HL-60/S4 (cell line): Measurements from ENCODE around the gene CERS6.

ENCODE experiments used
- in situ Hi-C: fragments of 300-500 bp; cut with MboI; formaldehyde crosslinking; loops from 2 replicates; pipeline ENCODE4 v1.14.3; 2022; ENCODE audit warnings: low sequenced_read_pairs

The CERS6 gene

DNA sequence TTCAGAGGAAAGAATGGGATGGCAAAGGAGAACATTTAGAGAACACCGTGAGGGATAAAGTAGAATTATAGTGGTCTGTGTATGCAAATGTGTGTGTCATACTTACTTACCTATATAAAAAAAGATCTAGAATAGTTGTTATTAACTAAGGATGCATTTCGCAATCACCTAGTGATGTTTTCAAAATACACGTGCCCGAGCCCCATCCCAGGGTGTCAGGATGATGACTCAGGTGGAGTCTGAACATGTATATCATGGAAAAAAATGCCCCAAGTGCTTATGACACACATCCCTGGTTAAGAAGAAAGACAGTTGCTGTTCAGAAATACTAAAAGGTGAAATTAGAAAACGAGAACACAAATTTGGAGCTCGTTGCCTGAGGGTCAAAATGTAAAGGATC lies 109.0 kb downstream of the CERS6 start:
- in situ Hi-C loops: no loop called here

- in situ Hi-C loops: no loop called here
These were observed 109.4 kb downstream of the CERS6 start for GRCh38 chr2:168565512-168565911.

GRCh38 chr2:168566974-168567665 lies 111.0 kb downstream of the CERS6 start:
- in situ Hi-C loops: no loop called here

- in situ Hi-C loops: no loop called here
These were observed 111.8 kb downstream of the CERS6 start for GRCh38 chr2:168567836-168568235.

- in situ Hi-C loops: no loop called here
These were observed 112.6 kb downstream of the CERS6 start for GRCh38 chr2:168568476-168569267.

DNA sequence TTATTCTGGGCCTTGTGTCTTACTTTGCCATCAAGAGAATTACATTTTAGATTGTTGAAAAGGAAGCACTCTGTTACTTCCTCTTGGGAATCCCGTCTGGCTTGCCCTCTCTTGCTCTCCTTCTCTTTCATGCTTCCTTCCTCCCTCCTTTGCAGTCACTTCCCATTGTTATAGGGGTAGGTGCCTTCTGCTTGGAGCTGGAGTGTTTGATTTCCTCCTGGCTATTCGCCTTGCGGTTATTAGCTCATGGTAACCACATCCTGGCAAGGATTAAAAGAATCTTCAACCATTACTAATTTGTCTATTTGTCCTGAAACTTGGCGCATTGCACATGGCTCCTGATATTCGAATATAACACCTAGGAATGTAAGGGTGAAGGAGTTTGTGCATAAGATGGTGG lies 115.0 kb downstream of the CERS6 start:
- in situ Hi-C loops: no loop called here

DNA sequence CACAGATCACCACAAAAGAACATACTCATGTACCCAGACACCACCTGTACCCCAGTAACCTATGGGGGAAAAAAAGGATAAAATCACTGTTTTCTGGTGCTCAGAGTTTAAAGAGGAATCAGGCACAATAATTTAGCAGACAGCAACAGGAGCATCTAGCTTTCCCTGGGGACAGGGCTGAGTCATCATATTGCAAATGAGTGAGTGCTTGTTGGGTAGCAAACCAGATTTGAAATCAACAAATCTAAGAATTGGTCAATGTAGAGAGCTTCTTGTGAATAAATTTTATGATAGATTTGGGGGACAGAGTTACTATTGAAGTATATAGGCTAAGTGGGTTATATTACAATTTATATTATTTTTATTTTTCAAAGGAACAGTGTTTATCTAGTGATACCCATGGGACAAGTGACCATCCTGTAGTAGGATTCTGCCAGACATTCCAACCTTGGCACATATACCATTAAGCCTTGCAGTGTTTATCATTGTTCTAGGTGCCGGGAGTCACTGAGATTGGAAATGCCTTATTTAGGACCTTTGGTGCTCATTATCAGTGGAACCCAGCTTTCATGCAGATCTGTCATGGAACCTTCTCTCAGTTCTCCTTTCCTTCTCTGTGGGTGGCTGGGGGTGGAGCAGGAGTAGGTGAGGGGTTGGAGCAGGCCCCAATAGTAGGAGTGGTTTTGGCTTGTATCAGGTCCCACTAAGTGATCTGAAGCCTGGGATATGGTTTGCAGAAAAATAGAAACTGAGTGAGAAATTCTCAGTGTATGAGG lies 117.2 kb downstream of the CERS6 start:
- in situ Hi-C loops: no loop called here

DNA sequence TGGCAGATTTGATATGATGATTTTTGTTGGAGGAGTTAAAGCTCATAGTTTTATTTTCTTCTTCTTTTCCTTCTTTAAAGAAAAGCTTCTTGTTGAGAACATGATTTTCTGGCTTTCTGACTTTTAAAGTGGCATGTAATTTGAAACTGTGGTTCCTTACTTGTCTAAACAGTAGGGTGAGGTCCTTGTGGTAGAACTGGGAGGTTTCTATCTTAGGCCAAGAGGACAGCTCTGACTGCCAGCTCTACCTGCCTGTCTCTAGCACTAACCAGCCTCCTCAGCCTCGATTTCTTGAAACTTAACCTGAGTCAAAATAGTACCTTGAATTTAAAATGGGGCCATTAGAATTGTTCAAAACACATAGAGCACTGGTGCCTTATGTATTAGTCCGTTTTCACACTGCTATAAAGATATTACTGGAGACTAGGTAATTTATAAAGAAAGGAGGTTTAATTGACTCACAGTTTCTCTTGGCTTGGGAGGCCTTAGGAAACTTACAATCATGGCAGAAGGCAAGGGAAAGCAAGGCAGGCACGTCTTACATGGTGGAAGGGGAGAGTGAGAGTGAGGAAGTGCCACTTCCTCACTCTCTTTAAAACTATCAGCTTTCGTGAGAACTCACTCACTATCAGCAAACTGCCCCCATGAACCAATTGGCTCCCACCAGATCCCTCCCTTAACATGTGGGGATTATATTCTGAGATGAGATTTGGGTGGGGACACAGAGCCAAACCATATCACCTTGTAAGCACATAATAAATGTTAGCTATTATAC lies 119.0 kb downstream of the CERS6 start:
- in situ Hi-C loops: no loop called here

GRCh38 chr2:168577885-168578284 lies 121.8 kb downstream of the CERS6 start:
- in situ Hi-C loops: no loop called here

DNA sequence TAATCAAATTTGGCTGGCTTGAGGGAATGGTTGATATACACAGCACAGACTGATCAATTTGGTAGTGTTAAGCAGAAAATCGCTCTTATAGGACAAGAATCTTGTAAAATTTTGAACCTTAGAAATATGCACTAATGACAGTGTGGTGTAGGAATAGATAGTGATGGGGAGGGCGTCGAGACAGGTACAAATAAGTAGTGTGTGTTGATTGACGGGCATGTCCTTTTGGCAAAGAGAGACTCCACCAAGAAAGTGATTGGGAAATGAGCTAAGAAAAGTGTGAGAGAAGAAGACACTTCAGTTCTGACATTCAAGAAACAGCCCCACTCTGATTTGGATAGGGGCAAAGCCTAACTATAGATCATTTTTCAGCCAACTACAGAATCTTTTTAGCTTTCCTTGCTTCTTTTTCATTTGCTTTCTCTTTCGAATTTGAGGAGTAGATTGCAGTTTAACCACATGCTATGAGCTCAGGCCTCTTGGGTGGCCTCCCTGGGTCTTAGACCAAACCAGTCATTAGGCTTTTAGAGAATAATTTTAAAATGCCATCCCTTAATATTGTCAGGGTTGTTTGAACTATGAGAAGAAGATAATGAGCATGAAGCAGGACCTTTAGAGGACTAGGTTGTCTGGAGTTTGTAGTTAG lies 127.1 kb downstream of the CERS6 start:
- in situ Hi-C loops: no loop called here

DNA sequence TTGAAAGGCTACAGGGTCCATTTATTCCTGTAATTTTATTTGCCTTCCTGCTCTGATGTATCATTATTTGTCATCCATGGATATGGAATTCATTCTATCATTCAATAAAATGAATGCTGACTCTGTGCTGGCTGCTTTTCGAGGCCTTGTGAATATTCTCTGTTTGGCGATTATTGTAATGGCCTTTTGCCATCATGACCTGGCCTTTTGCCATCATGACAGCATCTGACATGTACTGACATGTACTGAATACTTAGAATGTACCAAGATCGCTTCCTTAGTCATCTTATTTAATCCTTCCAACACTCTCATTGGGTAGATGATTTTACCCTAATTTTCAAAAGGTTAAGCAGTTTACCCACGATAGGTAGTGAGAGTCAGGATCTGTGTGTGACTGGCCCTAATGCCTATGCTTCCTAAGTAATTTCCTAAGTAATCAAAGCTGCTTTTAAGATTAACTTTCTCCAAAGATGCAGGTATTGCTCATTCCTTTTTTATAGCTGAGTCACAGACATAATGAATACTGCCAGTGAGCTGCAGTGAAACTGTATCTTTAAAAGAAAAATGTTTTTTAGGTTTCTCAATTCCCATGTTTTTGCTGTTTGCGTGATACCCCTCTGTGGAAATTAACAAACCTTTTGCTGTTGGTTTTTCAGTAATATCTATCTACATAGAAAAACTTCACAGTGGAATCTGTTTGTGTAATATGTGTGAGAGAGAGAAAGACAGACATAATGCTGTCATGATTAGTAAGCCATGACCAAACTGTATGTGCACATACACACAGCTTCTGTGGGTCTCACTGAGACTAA lies 127.8 kb downstream of the CERS6 start:
- in situ Hi-C loops: no loop called here

DNA sequence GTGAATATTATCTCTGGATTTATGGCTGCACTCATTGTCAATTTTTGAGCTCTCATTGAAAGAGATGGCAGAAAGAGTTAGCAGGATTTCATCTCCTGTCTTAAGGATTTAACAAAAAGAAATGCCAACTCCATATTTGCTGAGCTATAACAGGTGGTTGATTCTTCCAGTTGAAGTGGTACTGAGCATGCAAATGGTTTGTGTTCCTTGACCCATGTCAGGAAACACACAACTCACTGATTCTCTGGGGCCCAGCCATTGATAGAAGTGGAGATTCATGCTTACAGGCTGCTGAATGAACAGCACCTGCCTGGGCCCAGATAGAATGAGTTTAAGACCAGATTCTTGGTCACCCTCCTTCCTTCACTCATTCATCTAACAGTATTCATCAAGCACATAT lies 128.8 kb downstream of the CERS6 start:
- in situ Hi-C loops: no loop called here

DNA sequence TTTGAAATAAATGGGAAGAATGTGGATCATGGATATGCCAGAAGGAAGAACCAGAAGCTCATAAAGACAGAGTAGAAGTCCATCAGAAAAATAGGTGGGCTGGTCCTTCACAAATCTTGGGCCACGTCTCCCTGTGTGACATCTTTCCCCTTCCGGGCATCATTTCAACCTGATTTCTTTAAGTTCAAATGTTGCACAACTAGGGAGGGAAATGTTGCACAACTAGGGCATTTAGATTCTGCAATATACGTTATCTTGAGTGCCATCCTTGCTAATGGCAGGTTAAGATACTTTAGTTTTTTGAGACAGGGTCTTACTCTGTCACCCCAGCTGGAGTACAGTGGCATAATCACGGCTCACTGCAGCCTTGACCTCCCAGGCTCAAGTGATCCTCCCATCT lies 129.6 kb downstream of the CERS6 start:
- in situ Hi-C loops: no loop called here

DNA sequence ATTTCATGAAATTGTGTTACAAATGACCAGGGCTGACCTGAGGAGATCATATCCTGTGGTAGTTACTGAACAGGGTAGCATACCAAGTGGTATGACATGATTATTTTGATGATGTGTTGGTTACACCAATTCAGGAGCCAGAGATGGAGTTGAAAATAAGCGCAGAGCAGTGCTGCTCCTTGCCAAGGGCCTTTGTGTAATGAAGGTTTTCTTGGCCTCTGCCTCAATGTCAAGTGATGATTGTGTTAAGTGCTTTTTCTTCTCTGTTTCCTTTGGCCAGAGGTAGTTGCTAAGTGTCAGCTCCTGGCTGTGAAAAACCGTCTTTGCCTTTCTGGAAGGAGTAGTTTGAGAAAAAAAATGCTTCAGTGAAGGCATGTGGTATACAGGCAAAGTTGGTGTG lies 131.2 kb downstream of the CERS6 start:
- in situ Hi-C loops: no loop called here

DNA sequence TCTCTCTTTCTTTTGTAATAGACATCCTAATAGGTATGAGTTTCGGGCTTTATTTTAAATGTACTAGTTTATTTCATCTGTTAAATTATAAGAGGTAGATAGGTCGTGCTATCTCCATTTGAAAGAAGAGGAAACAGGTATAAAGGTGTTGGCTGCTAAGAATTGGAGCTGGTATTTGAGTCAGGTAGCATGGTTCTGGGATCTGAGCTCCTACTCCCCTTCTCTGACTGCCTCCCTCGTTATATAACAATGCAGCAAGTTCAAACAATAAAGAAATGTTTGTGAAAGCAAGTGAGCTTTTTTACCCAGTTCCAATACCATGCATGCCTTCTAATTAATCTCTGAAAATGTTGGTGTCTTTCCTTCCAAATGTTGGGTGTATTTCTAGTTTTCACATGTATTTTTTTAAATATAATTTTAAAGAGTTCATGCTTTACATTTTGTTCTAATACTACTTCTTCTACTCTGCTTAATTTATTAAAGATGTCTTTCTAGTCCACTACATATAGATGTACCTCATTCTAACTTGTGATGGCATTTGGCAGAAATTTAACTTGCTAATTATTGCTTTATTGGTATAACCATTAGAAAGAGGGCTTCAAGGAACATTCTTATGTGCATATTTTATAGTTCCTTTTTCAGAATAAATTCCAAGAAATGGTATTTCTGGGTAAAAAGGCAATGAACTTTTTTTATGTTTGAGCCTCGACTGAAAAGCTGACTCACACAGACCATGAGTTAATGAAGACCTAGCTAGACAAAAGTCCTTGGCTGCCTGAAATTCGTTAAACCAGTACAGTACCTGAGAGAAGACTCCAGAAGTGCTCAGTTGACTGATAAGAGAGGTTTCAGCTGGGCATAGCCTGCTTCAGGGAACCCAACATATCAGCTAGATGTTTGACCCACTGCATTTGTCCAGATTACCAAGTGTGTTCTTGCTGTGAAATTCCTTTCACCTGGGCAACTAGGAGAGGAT lies 133.5 kb downstream of the CERS6 start:
- in situ Hi-C loops: no loop called here

DNA sequence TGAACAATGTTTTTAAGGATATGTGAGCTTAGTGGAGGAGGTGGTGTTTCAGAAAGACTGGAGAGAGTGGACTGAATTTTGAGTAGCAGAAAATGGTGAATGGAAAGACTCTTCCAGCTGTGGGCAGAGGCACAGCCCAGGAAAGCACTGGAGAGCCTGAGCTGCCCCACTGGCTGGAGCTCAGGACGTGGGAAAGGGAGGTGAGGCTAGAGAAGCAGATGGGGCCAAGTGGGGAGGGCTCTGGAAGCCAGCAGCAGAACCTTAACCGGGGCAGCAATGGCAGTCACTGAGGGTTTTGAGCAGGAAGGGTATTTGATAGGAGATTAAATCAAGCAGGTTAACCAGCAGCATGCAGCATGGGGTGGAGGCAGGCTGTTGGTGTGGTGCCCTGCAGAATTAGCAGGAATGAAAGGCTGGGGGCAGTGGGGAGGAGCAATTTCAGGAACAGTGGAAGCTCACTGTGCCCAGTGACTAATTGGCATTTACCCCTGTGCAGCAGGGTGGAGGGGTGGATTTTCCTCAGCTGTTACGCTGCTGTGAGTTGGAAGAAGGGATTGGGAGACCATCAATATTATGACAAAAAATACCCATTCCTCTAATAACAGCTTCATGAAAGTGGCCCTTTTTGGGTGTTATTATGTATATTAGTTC lies 136.2 kb downstream of the CERS6 start:
- in situ Hi-C loops: no loop called here

DNA sequence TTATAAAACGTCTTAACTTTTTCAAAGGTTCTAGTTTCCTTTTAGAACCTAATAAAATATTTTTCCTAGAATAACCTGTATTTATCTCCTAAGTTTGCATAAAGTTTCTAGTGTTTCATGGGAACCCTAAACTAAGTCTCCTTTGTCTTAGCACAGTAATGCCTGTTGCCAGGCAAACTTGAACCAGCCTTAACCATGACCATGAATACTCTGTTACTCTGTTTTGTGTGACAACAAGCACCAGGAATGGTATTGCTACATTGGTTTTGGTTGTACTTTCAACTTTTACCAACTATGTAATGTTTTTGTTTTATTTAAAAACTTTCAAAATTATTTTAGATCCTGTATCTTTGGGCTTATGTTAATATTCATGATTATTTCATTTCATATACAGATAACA lies 137.6 kb downstream of the CERS6 start:
- in situ Hi-C loops: no loop called here

DNA sequence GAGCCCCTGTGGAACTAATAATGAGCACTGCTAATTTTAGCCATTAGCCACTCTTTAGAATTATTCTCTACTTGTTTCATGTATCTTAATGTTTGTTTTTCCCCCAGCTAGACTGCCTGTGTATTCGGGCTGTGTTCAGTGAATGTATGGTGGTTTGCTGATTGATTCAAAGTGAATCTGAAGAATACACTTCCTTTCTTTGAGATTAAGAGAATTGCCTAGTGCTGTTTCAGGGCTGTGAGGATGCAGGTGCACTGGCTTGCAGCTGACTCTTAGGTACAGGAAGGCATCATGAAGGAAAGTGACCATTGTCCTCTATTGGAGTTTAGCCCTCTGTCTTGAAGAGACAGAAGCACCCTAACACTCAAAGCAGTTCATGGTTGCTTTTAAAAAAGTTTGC lies 138.7 kb downstream of the CERS6 start:
- in situ Hi-C loops: no loop called here
